HG03045 (cell line): ENCODE measurements around the gene ZNF791.
"Not testable (repeated sequence)": the region's sequence is repeated elsewhere in the genome, so short reads cannot be mapped to it uniquely, and the experiment has no call there.

ENCODE experiments used
- ATAC-seq: cut with Tn5 transposase; IDR thresholded peaks from one replicate; pipeline ENCODE4 v1.9.1; 2021; ENCODE audit warnings: mild to moderate bottlenecking, moderate library complexity; ENCODE audit not compliant: unreplicated experiment

ZNF791 gene

DNA sequence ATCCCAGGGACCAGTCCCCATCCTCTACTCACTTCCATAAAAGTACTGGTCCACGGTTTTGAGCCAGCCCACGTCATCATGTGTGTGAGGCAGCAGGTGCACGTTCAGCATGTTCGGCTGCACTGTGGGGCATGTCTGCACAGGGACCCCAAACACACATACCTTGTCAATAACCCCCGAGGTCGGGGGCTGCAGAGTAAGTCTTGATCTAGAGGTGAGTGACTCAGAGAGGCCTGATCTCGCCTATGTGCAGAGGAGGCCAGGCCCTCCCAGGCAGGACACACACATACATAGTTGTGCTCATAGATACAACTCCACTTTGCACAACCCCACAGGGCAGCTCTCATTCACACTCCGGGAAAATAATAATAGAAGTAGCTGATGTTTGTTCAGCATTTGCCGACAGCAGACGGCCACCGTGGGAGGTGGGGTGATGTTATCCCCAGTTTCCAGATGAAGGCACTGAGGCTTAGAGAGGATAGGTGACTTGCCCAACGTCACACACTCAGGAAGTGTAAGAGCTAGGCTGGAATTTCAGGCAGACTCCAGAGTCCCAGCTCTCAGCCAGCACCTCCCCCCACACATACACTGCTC, 55.0 kb downstream of the ZNF791 start:
- ATAC-seq: peak; percentile 5

DNA sequence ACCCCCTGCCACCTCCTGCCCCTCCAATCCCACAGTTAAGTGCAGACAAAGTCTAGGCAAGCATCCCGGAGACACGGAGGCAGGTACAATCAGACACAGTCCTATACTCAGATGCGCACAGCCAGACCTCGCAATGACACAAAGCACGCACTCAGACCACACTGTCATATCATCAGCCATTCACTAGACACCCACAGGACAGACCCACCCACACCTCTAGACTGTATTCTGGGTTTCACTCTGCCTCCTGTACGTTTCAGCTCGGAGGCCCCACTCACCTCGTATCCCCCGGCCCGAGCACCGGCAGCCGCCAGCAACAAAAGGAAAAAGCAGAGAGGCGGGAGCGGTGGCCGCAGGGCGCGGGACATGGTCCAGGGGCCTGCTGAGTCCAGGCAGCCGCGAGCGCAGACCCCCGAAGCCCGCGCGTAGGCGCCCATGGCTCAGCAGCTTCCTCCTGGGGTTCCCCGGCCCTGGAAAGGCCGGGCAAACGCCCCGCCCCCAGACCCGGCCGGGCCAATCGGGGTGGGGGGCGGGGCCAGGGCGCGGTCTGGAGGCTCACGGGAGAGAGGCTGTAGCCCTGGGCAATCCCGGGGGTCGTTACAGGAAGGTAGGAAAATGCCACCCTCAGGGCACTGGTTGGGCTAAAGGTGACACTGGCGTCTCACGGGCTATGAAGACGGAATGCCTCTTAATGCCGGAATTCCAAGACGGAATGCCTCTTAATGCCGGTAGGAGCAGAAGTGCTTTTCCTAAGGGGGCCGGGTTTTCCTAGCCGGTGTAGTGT, 55.7 kb downstream of the ZNF791 start, which contains the start of the genes MAN2B1 and WDR83:
Gene MAN2B1, minus strand, starts transcription at position 478 of the 784 bp plus-strand sequence. Its CDS starts 41 bp downstream, at position 437.
Gene WDR83, plus strand, starts transcription at position 543 of the 784 bp plus-strand sequence. CDS start 2,984 bp downstream, outside the sequence.
- ATAC-seq: peak; percentile 43

DNA sequence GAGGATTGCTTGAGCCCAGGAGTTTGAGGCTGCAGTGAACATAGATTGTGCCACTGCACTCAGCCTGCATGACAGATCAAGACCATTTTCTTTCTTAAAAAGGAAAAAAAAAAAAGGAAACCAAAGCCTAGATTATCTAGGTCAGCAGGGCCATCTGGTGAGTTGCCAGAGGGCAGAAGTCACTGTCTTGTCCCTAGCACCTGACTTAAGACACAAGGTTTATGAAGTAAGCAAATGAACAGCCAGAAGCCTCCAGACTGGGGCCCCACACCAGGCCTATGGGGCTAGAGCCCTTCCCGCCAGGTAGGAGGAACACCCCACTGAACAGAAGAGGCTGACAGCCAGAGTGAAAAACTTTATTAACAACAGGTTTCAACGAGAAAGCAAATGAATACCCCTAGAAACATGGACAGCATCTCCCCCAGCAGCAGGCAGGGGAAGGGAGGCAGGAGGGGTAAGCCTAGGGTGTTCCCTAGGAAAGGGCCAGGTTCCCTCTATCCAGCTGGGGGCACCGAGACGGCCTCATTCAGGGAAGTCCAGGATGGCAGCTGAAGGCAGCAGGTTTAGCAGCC, 57.1 kb downstream of the ZNF791 start:
- ATAC-seq: no peak

DNA sequence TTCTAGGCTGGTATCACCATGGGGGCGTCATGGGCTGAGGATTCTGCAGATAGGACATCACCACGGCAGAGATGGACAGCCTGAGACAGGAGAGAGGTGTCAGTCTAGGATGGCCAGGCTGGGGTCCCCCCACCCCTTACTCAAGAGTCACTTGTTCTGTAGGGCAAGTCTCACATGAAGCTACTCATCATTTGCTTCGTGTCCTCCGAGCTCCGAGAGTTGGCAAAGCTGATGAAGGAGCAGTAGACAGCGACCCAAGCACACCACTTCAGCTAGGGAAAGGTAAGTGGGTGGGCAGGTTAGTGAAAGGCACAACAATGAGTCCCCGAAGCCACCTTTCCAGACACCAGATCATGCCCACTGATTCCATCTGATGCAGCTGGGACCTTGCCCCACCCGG, 57.6 kb downstream of the ZNF791 start:
- ATAC-seq: no peak

DNA sequence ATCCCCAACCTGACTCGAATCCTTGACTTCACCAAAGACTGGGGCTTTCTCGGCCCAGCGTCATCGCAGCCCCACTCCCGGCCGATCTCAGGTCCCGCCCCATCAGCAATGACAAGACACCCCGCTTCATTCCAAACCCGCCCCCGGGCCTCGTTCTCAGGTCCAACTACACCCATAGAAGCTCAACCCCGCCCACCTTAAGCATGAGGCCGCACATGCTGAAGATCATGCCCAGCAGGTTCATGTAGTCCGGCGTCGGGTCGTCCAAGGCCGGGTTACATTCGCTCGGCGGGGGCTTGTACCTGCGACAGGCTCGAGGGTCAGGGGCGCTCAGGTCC, 58.2 kb downstream of the ZNF791 start:
- ATAC-seq: no peak

DNA sequence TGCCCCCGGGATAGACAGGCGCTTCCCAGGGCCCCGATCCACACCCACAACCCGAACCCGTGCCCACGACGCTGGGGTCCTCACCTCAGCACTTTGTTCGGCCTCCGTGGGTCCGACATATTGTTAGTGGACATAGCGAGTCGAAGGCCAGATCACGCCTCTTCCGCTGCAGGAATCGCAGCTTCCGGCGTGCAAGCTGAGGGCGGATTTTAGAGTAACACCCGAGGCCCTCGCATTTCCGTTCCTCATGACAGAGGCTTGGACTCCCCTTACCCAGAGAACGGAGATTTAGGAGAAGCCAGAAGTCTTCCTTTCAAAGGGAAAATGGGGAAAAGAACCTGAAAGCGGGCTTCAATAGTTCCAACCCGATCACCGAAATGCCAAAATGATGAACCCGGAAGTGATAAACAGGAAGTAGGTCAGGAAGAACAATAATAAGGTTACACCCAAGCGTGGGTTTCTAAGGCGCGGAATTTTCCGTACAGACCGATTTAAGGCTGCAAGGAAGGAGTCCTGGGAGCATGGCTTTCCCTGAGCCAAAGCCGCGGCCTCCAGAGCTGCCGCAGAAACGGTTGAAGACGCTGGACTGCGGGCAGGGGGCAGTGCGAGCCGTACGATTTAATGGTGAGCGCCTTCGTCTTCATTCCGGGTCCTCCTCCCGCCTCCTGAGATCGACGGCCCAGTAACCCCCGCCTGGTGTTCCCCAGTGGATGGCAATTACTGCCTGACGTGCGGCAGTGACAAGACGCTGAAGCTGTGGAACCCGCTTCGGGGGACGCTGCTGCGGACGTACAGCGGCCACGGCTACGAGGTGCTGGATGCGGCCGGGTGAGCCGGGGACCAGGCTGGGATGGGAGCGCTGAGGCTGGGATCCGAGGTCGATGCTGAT, 58.8 kb downstream of the ZNF791 start:
- ATAC-seq: no peak

DNA sequence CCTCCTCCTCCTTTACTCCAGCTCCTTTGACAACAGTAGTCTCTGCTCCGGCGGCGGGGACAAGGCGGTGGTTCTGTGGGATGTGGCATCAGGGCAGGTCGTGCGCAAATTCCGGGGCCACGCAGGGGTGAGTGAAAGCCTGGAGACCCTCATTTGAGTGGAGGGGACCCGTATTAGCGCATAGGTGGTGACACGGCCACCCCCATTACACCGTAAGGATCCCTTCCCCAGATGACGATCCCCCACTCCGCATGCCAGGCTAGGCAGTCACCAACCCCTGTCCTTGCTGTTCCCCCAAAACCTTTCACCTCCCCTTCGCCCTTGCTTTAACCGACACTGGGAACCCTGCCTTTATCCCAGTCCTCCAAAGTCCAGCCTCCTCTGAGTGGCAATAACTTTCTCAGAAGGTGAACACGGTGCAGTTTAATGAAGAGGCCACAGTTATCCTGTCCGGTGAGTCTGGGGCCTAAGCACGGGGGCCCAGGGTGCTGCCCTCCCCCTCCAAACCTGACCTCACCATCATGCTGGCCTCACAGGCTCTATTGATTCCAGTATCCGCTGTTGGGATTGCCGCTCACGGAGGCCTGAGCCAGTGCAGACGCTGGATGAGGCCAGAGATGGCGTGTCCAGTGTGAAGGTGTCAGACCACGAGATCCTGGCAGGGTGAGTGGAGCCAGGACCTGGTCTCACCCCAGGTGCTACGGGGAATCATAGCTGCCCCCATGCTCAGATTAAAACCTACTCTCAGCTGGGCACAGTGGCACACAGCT, 59.6 kb downstream of the ZNF791 start:
- no peak for ATAC-seq

DNA sequence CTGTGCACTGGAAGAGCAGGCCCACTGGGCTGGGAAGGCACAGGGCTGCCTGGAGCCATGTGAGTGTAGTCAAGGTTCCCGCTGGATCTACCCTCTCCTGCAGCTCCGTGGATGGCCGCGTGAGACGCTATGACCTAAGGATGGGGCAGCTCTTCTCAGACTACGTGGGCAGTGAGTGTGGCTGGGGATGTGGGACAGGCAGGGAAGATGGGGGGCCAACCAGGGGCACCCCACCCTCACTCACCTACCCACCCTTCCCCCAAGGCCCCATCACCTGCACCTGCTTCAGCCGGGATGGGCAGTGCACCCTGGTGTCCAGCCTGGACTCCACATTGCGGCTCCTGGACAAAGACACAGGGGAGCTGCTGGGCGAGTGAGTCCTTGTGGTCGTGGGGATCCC, 62.0 kb downstream of the ZNF791 start:
- ATAC-seq: no peak

DNA sequence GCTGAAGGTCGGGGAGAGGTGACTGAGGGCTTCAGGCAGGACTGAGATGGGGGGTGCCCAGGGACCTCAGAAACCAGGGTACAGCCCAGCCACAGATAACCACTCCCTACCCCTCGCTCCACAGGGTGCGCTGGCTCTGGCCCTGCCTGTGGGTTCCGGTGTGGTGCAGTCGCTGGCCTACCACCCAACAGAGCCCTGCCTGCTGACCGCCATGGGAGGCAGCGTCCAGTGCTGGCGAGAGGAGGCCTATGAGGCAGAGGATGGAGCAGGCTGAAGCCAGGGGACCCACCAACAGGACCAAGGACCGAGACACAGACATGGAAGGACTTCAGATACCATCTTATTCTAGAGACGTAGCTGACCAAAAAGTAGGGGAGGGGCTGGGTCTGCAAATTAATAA, 64.7 kb downstream of the ZNF791 start:
- ATAC-seq: no peak

DNA sequence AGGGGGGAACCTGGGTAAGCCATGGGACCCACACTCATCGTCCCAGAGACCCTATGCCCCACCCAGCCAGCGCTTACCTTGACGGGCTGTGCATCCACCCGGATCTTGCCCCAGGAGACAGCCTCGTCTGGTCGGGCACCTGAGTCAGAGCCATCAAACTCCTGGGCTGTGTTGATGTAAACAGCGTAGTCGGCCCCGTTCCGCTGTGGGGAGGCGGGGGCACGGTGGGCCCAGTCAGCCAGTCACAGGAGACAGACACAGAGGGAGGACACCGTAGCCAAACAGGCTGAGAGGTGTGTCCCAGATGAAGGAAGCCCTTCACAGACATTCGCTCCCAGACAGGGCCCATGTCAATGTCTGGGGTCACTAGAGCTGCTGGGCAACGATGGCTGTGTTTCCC, 65.2 kb downstream of the ZNF791 start:
- no peak for ATAC-seq

DNA sequence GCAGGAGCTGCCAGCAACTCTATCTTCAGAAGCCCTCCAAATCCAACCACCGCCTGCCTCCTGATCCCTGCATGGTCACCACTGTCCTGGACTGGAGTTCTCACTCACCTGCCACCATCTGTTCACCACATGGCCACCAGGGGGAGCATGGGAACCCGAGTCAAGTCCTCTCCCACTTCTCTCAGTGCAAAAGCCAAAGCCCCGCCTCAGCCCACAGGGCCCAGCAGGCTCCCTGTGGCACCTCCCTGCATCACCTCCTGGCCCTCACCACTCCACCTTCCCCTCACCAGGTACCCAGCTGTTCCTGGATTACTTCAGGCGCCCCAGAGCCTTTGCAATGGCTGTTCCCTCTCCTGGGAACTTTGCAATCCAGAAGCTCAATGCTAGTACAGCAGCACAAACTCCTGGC, 65.7 kb downstream of the ZNF791 start:
- no peak for ATAC-seq

DNA sequence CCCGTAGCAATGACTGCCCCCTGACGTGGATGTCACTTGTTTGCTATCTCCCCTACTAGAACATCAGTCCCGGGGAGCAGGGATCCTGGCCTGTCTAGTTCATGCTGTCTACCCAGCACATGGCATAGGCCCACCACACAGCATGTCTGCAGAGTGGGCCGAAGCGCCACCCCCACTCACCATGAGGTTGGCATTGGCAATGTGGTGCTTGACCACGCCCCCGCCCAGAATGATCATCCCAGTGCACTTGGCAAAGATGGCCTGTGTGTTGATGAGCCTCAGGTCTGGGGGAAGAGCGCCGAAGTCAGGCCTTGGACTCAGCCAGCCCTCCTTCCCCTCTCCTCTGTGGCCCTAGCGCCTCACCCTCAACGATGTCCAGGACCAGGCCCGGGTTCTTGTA, 66.2 kb downstream of the ZNF791 start:
- no peak for ATAC-seq

DNA sequence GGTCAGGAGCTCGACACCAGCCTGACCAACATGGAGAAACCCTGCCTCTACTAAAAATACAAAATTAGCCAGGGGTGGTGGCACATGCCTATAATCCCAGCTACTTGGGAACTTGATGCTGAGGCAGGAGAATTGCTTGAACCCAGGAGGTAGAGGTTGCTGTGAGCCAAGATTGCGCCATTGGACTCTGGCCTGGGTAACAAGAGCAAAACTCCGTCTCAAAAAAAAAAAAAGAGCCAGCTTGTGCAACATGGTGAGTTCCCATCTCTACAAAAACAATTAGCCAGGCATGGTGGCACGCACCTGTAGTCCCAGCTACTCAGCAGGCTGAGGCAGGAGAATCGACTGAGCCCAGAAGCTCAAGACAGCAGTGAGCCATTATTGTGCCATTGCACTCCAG, 67.3 kb downstream of the ZNF791 start:
- not testable (repeated sequence) for ATAC-seq

DNA sequence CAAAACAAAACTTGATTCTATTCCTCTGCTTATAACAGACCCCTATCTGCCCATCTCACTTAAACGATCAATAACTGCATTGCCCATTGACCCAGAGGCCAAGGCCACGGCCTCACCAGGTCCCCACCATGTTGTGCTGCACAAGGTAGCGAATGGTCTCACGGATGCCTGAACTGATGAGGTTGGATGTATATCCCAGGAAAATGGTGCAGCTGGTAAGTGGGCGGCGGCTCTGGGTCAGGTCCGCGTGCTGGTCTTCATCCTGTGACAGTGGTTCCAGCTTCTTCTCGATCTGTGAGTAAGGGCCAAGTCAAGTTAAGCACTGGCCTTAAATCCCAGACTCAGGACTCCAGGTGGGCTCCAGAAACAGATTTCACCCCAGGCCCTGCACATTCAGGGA, 69.3 kb downstream of the ZNF791 start:
- no peak for ATAC-seq

DNA sequence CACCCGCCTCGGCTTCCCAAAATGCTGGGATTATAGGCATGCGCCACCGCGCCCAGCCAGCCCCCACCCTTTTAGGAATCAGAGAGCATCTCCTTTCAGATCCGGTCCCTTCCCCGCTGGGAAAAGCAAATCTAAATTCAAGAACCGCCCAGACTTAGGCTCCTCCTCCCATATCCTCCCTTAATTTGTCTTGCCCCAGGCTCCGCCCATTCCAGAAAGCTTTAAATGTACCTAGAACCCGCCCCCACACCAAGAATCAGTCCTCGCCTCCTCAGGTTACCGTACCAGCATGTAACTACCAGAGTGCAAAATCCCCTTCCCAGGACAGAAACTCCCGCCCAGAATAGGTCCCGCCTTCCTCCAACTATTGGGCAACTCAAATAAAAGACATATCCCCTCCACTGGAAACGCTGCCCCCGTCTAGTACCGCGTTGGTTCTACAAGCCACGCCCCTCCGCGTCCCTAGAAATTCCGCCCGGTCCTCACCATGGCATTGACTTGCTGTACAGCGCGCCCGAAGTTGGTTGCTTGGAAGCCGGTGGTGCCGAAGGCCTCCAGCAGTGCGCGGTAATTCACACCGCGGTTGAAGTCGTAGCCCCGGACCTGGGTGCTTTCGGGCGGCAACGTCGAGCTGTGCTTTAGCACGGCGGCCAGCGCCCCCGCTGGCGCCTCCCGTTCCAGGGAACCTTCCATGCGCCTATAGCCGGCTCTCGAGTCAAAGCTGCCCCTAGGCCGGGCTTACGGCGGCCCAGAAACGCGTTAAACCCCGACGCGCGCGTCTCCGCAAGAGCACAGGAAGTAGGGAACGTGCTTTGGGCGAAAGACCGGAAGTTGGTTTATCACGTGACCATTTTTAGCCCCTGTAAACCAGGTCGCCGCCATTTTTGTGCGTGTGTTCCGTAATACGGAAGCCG, 70.6 kb downstream of the ZNF791 start, which contains the start of gene DHPS:
Gene DHPS, minus strand, starts transcription at position 807 of the 914 bp plus-strand sequence. Its CDS starts 114 bp downstream, at position 693.
- peak; percentile 66 for ATAC-seq
